Activated CD4-positive, alpha-beta memory T cell treated with anti-CD3 and anti-CD28 coated beads, Interleukin-2, amount 10 ng/mL, durations not matched to agents 7 days and 5 days (primary cell): ENCODE data around the gene HOXA3. TPM values are rescaled to one million over a fixed set of nuclear protein-coding genes. Genes with fewer than 3 reads are reported as not detected.

ENCODE experiments used
- CTCF ChIA-PET: fragments of 350-600 bp; sonication (Branson Sonifier 250); formaldehyde crosslinking; loops from one replicate; lab custom pipeline; 2021; ENCODE audit warnings: antibody characterized with exemption, inconsistent platforms; lab: Charles Lee
- POLR2A ChIA-PET: fragments of 350-600 bp; sonication (Branson Sonifier 250); formaldehyde crosslinking; loops from one replicate; lab custom pipeline; 2021; ENCODE audit warnings: antibody characterized with exemption; lab: Charles Lee
- DNase-seq: peaks from one replicate; pipeline ENCODE4 v3.0.0-alpha.2; 2020
- H3K27ac Mint-ChIP-seq: one replicate; pipeline ENCODE4 v1.8.0; 2021; ENCODE audit warnings: mild to moderate bottlenecking, mixed read lengths
- H3K27me3 Mint-ChIP-seq: one replicate; pipeline ENCODE4 v1.8.0; 2021; ENCODE audit warnings: mixed read lengths
- H3K36me3 Mint-ChIP-seq: one replicate; pipeline ENCODE4 v1.8.0; 2021; ENCODE audit warnings: low read depth, mixed read lengths
- H3K4me1 Mint-ChIP-seq: one replicate; pipeline ENCODE4 v1.8.0; 2021; ENCODE audit warnings: mixed read lengths
- H3K4me3 Mint-ChIP-seq: one replicate; pipeline ENCODE4 v1.8.0; 2021; ENCODE audit warnings: mild to moderate bottlenecking, mixed read lengths
- H3K9me3 Mint-ChIP-seq: one replicate; pipeline ENCODE4 v1.8.0; 2021; ENCODE audit warnings: mixed read lengths
- total RNA-seq, 2 experiments: library from RNA; stranded (reverse); gene quantifications; one replicate each; pipeline ENCODE4 v1.2.3, GENCODE V29; 2021

HOXA3 gene
- total RNA-seq, 2 experiments from 2014 or later = not detected

GRCh38 chr7:27108390-27109127 lies 43.8 kb downstream of the HOXA3 start:
- H3K27me3 Mint-ChIP-seq = peaks cover 13% of the 10 kb centered on the region

GRCh38 chr7:27107391-27108381 lies 44.7 kb downstream of the HOXA3 start:
- Mint-ChIP-seq H3K27ac (no peak overlapping the region), H3K9me3 (no peaks in the 10 kb centered on the region), H3K4me1 (peaks cover 3% of the 10 kb centered on the region), H3K4me3 (no peak overlapping the region), H3K27me3 (peaks cover 22% of the 10 kb centered on the region), H3K36me3 (no peaks in the 10 kb centered on the region)
- no peak for DNase-seq
- ChIA-PET CTCF (interaction anchor here (0.6 kb wide), 1 partner anchor 738 kb away, joined by 3 read pairs; no protein-coding TSS in a partner anchor), POLR2A (no interaction called here)

More at GRCh38 chr7:27108390-27109127, 43.8 kb downstream of the HOXA3 start:
- no peak overlapping the region for H3K4me3 Mint-ChIP-seq
- H3K9me3 Mint-ChIP-seq = no peaks in the 10 kb centered on the region
- H3K36me3 Mint-ChIP-seq = no peaks in the 10 kb centered on the region
- H3K27ac Mint-ChIP-seq = no peak overlapping the region
- DNase-seq = no peak
- no peaks in the 10 kb centered on the region for H3K4me1 Mint-ChIP-seq
- ChIA-PET CTCF (interaction anchor here (0.6 to 1.0 kb wide), 3 partner anchors 11 to 1057 kb away, joined by 3 read pairs; no protein-coding TSS in a partner anchor), POLR2A (no interaction called here)

- Mint-ChIP-seq H3K36me3 (no peaks in the 10 kb centered on the region), H3K9me3 (no peaks in the 10 kb centered on the region), H3K4me3 (no peak overlapping the region), H3K27me3 (peaks cover 29% of the 10 kb centered on the region), H3K27ac (no peak overlapping the region), H3K4me1 (peaks cover 6% of the 10 kb centered on the region)
- CTCF ChIA-PET = no interaction called here
- POLR2A ChIA-PET = no interaction called here
- no peak for DNase-seq
These were observed 45.5 kb downstream of the HOXA3 start for GRCh38 chr7:27106901-27107240.

- H3K36me3 Mint-ChIP-seq = peaks cover 3% of the 10 kb centered on the region
- ChIA-PET POLR2A (no interaction called here), CTCF (interaction anchor here (1.4 kb wide), 1 partner anchor 10 kb away, joined by 3 read pairs; the partner anchor contains the start of gene HOXA1)
- no peak for DNase-seq
- peaks cover 6% of the 10 kb centered on the region for H3K4me1 Mint-ChIP-seq
- H3K4me3 Mint-ChIP-seq = no peak overlapping the region
- H3K27me3 Mint-ChIP-seq = peaks cover 34% of the 10 kb centered on the region
- no peaks in the 10 kb centered on the region for H3K9me3 Mint-ChIP-seq
- H3K27ac Mint-ChIP-seq = no peak overlapping the region
These were observed 46.0 kb downstream of the HOXA3 start for GRCh38 chr7:27106181-27106900.

- no peak for DNase-seq
- Mint-ChIP-seq H3K4me1 (peaks cover 6% of the 10 kb centered on the region), H3K4me3 (no peak overlapping the region), H3K9me3 (no peaks in the 10 kb centered on the region), H3K27ac (no peak overlapping the region), H3K36me3 (peaks cover 5% of the 10 kb centered on the region), H3K27me3 (peaks cover 42% of the 10 kb centered on the region)
- ChIA-PET CTCF (interaction anchor here (1.4 kb wide), 1 partner anchor 9 kb away, joined by 3 read pairs; the partner anchor contains the start of gene HOXA1), POLR2A (interaction anchor here (0.8 kb wide), 1 partner anchor 12 kb away, joined by 3 read pairs; no protein-coding TSS in a partner anchor)
These were observed 46.9 kb downstream of the HOXA3 start for GRCh38 chr7:27105301-27106031.

- Mint-ChIP-seq H3K27ac (no peak overlapping the region), H3K4me1 (peaks cover 6% of the 10 kb centered on the region), H3K27me3 (peaks cover 49% of the 10 kb centered on the region), H3K9me3 (no peaks in the 10 kb centered on the region), H3K4me3 (no peak overlapping the region), H3K36me3 (peaks cover 8% of the 10 kb centered on the region)
- ChIA-PET POLR2A (no interaction called here), CTCF (interaction anchor here (1.4 kb wide), 1 partner anchor 8 kb away, joined by 3 read pairs; the partner anchor contains the start of gene HOXA1)
- no peak for DNase-seq
These were observed 47.9 kb downstream of the HOXA3 start for GRCh38 chr7:27104341-27105058.

- no peak overlapping the region for H3K27ac Mint-ChIP-seq
- no peak overlapping the region for H3K4me3 Mint-ChIP-seq
- DNase-seq = no peak
- ChIA-PET POLR2A (no interaction called here), CTCF (no interaction called here)
- H3K4me1 Mint-ChIP-seq = peaks cover 6% of the 10 kb centered on the region
- peaks cover 8% of the 10 kb centered on the region for H3K36me3 Mint-ChIP-seq
- H3K9me3 Mint-ChIP-seq = no peaks in the 10 kb centered on the region
- peaks cover 57% of the 10 kb centered on the region for H3K27me3 Mint-ChIP-seq
These were observed 48.7 kb downstream of the HOXA3 start for GRCh38 chr7:27103489-27104226.

- ChIA-PET CTCF (no interaction called here), POLR2A (no interaction called here)
- Mint-ChIP-seq H3K4me1 (peaks cover 6% of the 10 kb centered on the region), H3K27me3 (peaks cover 64% of the 10 kb centered on the region), H3K36me3 (peaks cover 8% of the 10 kb centered on the region), H3K9me3 (no peaks in the 10 kb centered on the region), H3K4me3 (no peak within 1 kb of the TSS), H3K27ac (no peak within 1 kb of the TSS)
- DNase-seq = no peak
These were observed 49.6 kb downstream of the HOXA3 start, which contains the start of gene HOXA2 for GRCh38 chr7:27102581-27103442. HOXA2 (minus strand) TSS chr7:27102683; CDS start chr7:27102500, 183 bp downstream.

- no peak overlapping the region for H3K4me3 Mint-ChIP-seq
- peaks cover 72% of the 10 kb centered on the region for H3K27me3 Mint-ChIP-seq
- CTCF ChIA-PET = no interaction called here
- H3K4me1 Mint-ChIP-seq = peaks cover 14% of the 10 kb centered on the region
- H3K36me3 Mint-ChIP-seq = peaks cover 8% of the 10 kb centered on the region
- no peaks in the 10 kb centered on the region for H3K9me3 Mint-ChIP-seq
- no peak for DNase-seq
- no peak overlapping the region for H3K27ac Mint-ChIP-seq
- POLR2A ChIA-PET = no interaction called here
These were observed 50.3 kb downstream of the HOXA3 start for GRCh38 chr7:27101957-27102580.
